Thoracic aorta (tissue), 2 donors: ENCODE results near the gene ATP13A2. TPM values are rescaled to one million over a fixed set of nuclear protein-coding genes. Genes with fewer than 3 reads are reported as not detected.

Experiments used
- ATAC-seq: fragments of 150-250 bp; one replicate; pipeline ENCODE4 v1.8.0; 2017; ENCODE audit warnings: low read depth; ENCODE audit not compliant: insufficient number of reproducible peaks, low FRiP score
- DNase-seq: peaks from one replicate; pipeline ENCODE4 v3.0.0-alpha.2; 2020; ENCODE audit warnings: low spot score
- H3K27ac ChIP-seq, 2 donors: fragments of 200-600 bp; sonication (generic); 1 replicate in 1 of 2; 2 replicates in 1 of 2; pipeline ENCODE4 v1.5.1; 2016; ENCODE audit warnings: mild to moderate bottlenecking in 2 of 2, moderate library complexity in 2 of 2
- H3K27me3 ChIP-seq: fragments of 200-600 bp; sonication (generic); replicated peaks from 2 replicates; pipeline ENCODE4 v1.6.0; 2016; ENCODE audit warnings: mild to moderate bottlenecking; ENCODE audit not compliant: insufficient read depth
- H3K36me3 ChIP-seq: fragments of 200-600 bp; sonication (generic); one replicate; pipeline ENCODE4 v1.5.1; 2016
- H3K4me1 ChIP-seq, 2 donors: fragments of 200-600 bp; sonication (generic); 1 replicate in 1 of 2; 2 replicates in 1 of 2; pipeline versions ENCODE4 v1.5.1 to v1.6.0; 2016; ENCODE audit warnings: low read depth in 2 of 2, mild to moderate bottlenecking in 1 of 2; ENCODE audit not compliant: control insufficient read depth in 1 of 2
- H3K4me3 ChIP-seq: fragments of 200-600 bp; sonication (generic); 2 replicates; pipeline ENCODE4 v1.5.1; 2016; ENCODE audit warnings: mild to moderate bottlenecking
- H3K9me3 ChIP-seq: fragments of 200-600 bp; sonication (generic); 2 replicates; pipeline ENCODE4 v1.5.1; 2016
- total RNA-seq, 2 donors: library from RNA; depleted of rRNA; stranded (reverse); fragments of >200 nt; gene quantifications; one replicate each; pipeline versions ENCODE4 v1.1.0 to v1.2.3, GENCODE V29; 2016
- TF ChIP-seq, protein P1 (sequence below): fragments of 200-600 bp; sonication (generic); IDR thresholded peaks from one replicate; pipeline ENCODE4 v1.5.1; 2019; ENCODE audit warnings: antibody characterized with exemption

Gene ATP13A2
- total RNA-seq, 2 donors from 2014 or later, result 45.1 to 59.0 TPM

DNA sequence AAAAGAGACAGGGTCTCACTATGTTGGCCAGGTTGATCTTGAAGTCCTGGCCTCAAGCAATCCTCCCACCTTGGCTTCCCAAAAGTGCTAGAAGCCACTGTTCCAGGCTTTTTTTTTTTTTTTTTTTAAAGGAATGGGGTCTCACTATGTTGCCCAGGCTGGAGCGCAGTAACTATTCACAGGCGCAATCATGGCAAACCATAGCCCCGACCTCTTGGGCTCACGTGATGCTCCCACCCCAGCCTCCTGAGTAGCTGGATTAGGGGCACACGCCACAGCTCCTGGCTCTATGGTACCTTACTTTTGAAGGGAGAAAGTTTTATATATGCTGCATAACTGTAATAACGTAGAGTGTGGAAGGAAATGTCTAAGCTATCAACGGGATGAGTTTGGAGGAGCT, 5.7 kb upstream of the ATP13A2 start:
- H3K9me3 ChIP-seq, result no peaks in the 10 kb centered on the region
- no peaks in the 10 kb centered on the region for H3K27me3 ChIP-seq
- DNase-seq (no peak), ATAC-seq (no peak)
- TF ChIP-seq, protein P1, sequence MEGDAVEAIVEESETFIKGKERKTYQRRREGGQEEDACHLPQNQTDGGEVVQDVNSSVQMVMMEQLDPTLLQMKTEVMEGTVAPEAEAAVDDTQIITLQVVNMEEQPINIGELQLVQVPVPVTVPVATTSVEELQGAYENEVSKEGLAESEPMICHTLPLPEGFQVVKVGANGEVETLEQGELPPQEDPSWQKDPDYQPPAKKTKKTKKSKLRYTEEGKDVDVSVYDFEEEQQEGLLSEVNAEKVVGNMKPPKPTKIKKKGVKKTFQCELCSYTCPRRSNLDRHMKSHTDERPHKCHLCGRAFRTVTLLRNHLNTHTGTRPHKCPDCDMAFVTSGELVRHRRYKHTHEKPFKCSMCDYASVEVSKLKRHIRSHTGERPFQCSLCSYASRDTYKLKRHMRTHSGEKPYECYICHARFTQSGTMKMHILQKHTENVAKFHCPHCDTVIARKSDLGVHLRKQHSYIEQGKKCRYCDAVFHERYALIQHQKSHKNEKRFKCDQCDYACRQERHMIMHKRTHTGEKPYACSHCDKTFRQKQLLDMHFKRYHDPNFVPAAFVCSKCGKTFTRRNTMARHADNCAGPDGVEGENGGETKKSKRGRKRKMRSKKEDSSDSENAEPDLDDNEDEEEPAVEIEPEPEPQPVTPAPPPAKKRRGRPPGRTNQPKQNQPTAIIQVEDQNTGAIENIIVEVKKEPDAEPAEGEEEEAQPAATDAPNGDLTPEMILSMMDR, result no peak
- no peak overlapping the region for H3K4me3 ChIP-seq
- H3K36me3 ChIP-seq, result peaks cover 35% of the 10 kb centered on the region
- H3K4me1 ChIP-seq, result peaks cover 0 to 5% of the 10 kb centered on the region in 2 donors
- H3K27ac ChIP-seq, result no peak overlapping the region

DNA sequence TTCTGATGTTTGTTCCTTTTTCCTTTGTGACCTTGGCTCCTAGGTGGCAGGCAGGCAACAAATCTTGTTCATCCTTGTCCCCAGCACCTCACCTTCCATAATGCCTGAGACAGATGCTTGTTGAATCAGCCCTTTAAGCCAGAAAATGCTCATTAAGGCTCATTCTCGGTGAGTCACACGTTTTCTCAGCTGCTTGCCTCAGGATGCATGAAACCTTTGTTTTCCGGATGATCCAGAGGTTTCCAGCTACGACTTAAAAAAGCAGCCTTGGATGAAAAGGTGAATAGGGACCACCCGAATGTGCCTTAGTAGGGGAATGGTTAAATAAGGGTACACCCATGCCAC, 4.6 kb upstream of the ATP13A2 start:
- ATAC-seq (no peak), DNase-seq (no peak)
- Histone ChIP-seq H3K4me1 (peaks cover 0 to 11% of the 10 kb centered on the region in 2 donors), H3K36me3 (peaks cover 24% of the 10 kb centered on the region), H3K27me3 (no peaks in the 10 kb centered on the region), H3K9me3 (no peaks in the 10 kb centered on the region), H3K4me3 (no peak overlapping the region), H3K27ac (no peak overlapping the region)
- TF ChIP-seq, protein P1, result no peak

DNA sequence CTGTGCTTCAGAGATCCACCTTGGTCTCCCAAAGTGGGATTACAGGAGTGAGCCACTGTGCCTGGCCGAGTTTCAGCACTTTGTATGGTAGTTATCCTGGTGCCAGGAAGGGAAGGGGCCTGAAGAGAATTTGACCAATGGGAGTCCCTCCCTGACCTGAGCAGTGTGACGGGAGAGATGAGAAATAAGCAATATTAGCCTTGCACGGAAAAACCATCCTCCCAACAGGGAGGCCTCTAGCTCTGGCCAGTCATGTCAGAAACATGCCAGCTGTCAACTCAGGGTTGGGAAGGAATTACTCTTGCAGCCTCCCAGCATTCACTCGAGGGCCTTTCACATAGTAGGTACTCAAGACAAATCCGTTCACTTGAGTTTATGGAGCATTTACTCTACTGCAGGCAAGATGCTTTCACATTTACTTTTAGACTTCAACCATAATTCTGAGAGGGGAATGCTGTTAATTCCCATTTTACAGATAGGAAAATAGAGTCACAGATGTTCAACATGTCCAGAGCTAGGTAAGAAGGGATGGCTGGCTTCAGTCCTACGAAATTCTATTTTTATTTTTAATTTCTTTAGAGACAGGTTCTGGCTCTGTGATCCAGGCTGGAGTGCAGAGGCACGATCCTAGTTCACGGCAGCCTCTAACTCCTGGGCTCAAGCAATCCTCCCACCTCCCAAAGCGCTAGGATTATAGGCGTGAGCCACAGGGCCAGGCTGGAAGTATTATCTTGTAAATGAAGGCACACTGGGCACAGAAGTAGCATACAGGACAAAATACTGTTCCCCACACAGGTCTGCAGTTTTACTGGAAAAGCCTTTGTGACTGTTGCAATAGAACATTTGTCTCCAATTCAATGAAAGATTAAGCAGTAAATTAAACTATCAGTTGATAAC, 3.2 kb upstream of the ATP13A2 start:
- H3K4me1 ChIP-seq, result peaks cover 12 to 24% of the 10 kb centered on the region in 2 donors
- no peak for ATAC-seq
- TF ChIP-seq, protein P1, result no peak
- peaks cover 11% of the 10 kb centered on the region for H3K36me3 ChIP-seq
- no peak overlapping the region for H3K27ac ChIP-seq
- no peak for DNase-seq
- H3K4me3 ChIP-seq, result no peak overlapping the region
- no peaks in the 10 kb centered on the region for H3K27me3 ChIP-seq
- no peaks in the 10 kb centered on the region for H3K9me3 ChIP-seq

DNA sequence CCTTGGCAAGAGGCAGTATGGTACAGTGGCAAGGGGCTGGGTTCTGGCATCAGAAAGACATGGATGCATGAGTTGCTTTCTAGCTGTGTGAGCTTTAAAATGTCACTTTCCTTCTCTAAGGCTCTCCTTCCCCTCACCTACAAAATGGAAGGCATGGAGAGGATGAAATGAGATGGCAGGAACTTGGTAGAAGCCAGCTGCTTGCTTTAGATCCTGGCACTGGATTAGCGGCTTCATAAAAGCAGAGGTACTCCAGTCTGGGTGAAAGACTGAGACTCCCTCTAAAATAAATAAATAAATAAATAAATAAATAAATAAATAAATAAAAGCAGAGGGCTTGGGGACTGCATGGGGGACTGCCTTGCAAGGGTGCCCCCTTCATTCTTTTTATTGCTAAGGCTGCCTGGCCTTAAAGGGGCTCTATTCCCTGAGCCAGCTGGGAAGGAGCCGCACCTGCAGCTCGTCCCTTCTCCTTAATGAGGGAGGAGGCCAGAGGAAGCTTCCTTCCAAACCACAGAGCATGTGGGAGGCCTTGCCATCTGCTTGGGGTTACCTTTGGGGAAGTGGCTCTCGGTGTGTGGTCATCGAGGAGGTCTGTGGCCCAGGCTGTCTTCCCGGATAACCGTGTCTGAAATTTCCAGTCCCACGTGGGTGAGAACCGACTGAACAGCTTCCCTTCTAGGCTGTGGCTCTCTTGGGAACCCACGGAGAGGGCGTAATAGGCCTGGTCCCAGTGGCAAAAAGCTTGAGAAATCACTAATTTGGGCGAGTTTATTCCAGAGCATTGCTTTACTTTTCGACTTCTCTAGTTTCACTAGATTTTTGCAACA, 2.0 kb upstream of the ATP13A2 start:
- Histone ChIP-seq H3K4me1 (peaks cover 12 to 30% of the 10 kb centered on the region in 2 donors), H3K9me3 (no peaks in the 10 kb centered on the region), H3K4me3 (no peak overlapping the region), H3K27me3 (no peaks in the 10 kb centered on the region), H3K27ac (no peak overlapping the region), H3K36me3 (no peaks in the 10 kb centered on the region)
- ATAC-seq (no peak), DNase-seq (no peak)
- TF ChIP-seq, protein P1, result no peak

DNA sequence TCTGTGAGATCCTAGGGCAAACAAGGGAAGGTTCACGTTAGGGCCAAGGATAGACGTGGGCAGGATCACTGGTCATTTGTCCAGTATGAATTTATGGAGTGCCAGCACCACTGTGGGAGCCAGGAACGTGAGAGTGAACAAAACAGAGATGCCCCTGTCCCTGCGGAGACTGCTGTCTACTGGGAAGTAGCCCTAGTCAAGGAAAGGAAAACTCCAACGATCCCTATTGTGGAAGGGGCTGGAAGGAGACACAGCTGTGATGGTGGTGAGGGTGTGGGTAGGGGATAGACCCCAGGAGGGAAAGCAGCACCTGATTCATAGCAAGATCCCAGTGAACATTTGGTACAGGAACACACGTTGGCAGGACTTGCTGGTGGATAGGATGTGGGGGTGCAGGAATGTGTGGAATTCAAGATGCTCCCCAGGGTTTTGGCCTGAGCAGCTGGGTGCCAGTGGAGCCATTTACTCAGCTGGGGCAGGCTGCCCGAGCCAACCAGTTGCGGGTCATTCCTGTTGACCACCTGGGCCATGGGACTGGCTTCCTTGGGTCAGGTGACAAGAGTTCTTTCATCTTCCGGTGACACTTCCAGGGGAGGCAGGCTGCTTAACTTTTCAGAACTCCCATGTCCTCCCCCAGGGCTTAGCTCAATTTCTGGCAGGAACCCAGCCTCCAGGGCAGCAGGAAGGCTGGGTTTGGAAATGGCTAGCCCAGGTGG, 1.2 kb upstream of the ATP13A2 start:
- TF ChIP-seq, protein P1, result no peak
- Histone ChIP-seq H3K27ac (no peak overlapping the region), H3K4me1 (peaks cover 12 to 30% of the 10 kb centered on the region in 2 donors), H3K4me3 (no peak overlapping the region), H3K36me3 (no peaks in the 10 kb centered on the region), H3K9me3 (no peaks in the 10 kb centered on the region), H3K27me3 (no peaks in the 10 kb centered on the region)
- ATAC-seq (no peak), DNase-seq (no peak)
